ENCODE measurements around the gene WWOX.

WWOX gene

GRCh38 chr16:79169239-79169638, 1069.8 kb downstream of the WWOX start:
- Histone ChIP-seq H4K91ac (ENCODE audit: low read depth, low read length) (no peak overlapping the region), H3K14ac (ENCODE audit: low read length) (no peak overlapping the region), H3K4me3 (ENCODE audit: low read depth, low read length) (no peak overlapping the region), H3K27me3 (ENCODE audit: insufficient read depth, low read length) (no peaks in the 10 kb centered on the region), H3K23ac (ENCODE audit: low read length) (no peak overlapping the region), H3K18ac (ENCODE audit: low read length) (no peak overlapping the region), H4K8ac (ENCODE audit: low read depth, low read length) (no peak overlapping the region), H3K36me3 (ENCODE audit: control insufficient read depth in 1 of 2, insufficient read depth in 2 of 2, low read length in 2 of 2) (no peaks in the 10 kb centered on the region), H2BK120ac (ENCODE audit: insufficient read depth, low read length, poor library complexity) (no peak overlapping the region), H2AK5ac (ENCODE audit: low read length) (no peak overlapping the region), H3K79me2 (ENCODE audit: control insufficient read depth, insufficient read depth, low read length, poor library complexity) (no peaks in the 10 kb centered on the region), H3K9me3 (ENCODE audit: insufficient read depth, low read depth, low read length) (no peaks in the 10 kb centered on the region), H3K9ac (ENCODE audit: low read length) (no peak overlapping the region), H2BK12ac (ENCODE audit: low read length) (no peak overlapping the region), H4K12ac (ENCODE audit: low read depth, low read length) (no peak overlapping the region), H3K79me1 (ENCODE audit: low read length) (no peaks in the 10 kb centered on the region), H2BK5ac (ENCODE audit: low read depth, low read length, poor library complexity) (no peak overlapping the region), H2AFZ (ENCODE audit: insufficient read depth, low read length, poor library complexity) (no peak overlapping the region), H3K4me1 (ENCODE audit: control insufficient read depth in 1 of 2, insufficient read depth in 2 of 2, low read length in 2 of 2) (peaks cover 0 to 2% of the 10 kb centered on the region in 2 experiments), H3K4ac (ENCODE audit: low read depth, low read length) (no peak overlapping the region), H3K27ac (ENCODE audit: low read depth, low read length) (no peak overlapping the region), H3K4me2 (ENCODE audit: low read length) (no peak overlapping the region)
- peak; percentile 14 to 25 for DNase-seq
- WGBS (ENCODE audit: extremely low coverage, insufficient coverage, insufficient read length), result no CpG with 5 or more reads among the region's 2 CpGs

- Histone ChIP-seq H2BK120ac (ENCODE audit: insufficient read depth, low read length, poor library complexity) (no peak overlapping the region), H3K18ac (ENCODE audit: low read length) (no peak overlapping the region), H3K79me1 (ENCODE audit: low read length) (no peaks in the 10 kb centered on the region), H2BK12ac (ENCODE audit: low read length) (no peak overlapping the region), H2BK5ac (ENCODE audit: low read depth, low read length, poor library complexity) (no peak overlapping the region), H2AFZ (ENCODE audit: insufficient read depth, low read length, poor library complexity) (no peak overlapping the region), H4K12ac (ENCODE audit: low read depth, low read length) (no peak overlapping the region), H3K9ac (ENCODE audit: low read length) (no peak overlapping the region), H3K4me3 (ENCODE audit: low read depth, low read length) (no peak overlapping the region), H3K36me3 (ENCODE audit: control insufficient read depth in 1 of 2, insufficient read depth in 2 of 2, low read length in 2 of 2) (no peaks in the 10 kb centered on the region), H2AK5ac (ENCODE audit: low read length) (no peak overlapping the region), H3K27me3 (ENCODE audit: insufficient read depth, low read length) (no peaks in the 10 kb centered on the region), H3K79me2 (ENCODE audit: control insufficient read depth, insufficient read depth, low read length, poor library complexity) (no peaks in the 10 kb centered on the region), H3K9me3 (ENCODE audit: insufficient read depth, low read depth, low read length) (no peaks in the 10 kb centered on the region), H3K4me2 (ENCODE audit: low read length) (no peak overlapping the region), H4K91ac (ENCODE audit: low read depth, low read length) (no peak overlapping the region), H3K23ac (ENCODE audit: low read length) (no peak overlapping the region), H3K4me1 (ENCODE audit: control insufficient read depth in 1 of 2, insufficient read depth in 2 of 2, low read length in 2 of 2) (no peaks in the 10 kb centered on the region), H3K4ac (ENCODE audit: low read depth, low read length) (no peak overlapping the region), H3K27ac (ENCODE audit: low read depth, low read length) (no peak overlapping the region), H3K14ac (ENCODE audit: low read length) (no peak overlapping the region), H4K8ac (ENCODE audit: low read depth, low read length) (no peak overlapping the region)
- WGBS (ENCODE audit: extremely low coverage, insufficient coverage, insufficient read length), result no CpG with 5 or more reads among the region's 7 CpGs
- peak in 1 of 2 donors; percentile 37 for DNase-seq
These were observed 1071.2 kb downstream of the WWOX start for GRCh38 chr16:79170555-79171246.

- no CpG with 5 or more reads among the region's 4 CpGs for WGBS (ENCODE audit: extremely low coverage, insufficient coverage, insufficient read length)
- Histone ChIP-seq H3K27me3 (ENCODE audit: insufficient read depth, low read length) (no peaks in the 10 kb centered on the region), H3K14ac (ENCODE audit: low read length) (no peak overlapping the region), H4K91ac (ENCODE audit: low read depth, low read length) (no peak overlapping the region), H3K23ac (ENCODE audit: low read length) (no peak overlapping the region), H3K4ac (ENCODE audit: low read depth, low read length) (no peak overlapping the region), H3K4me3 (ENCODE audit: low read depth, low read length) (no peak overlapping the region), H3K9ac (ENCODE audit: low read length) (no peak overlapping the region), H2AK5ac (ENCODE audit: low read length) (no peak overlapping the region), H3K9me3 (ENCODE audit: insufficient read depth, low read depth, low read length) (no peaks in the 10 kb centered on the region), H2BK12ac (ENCODE audit: low read length) (no peak overlapping the region), H2BK120ac (ENCODE audit: insufficient read depth, low read length, poor library complexity) (no peak overlapping the region), H3K79me2 (ENCODE audit: control insufficient read depth, insufficient read depth, low read length, poor library complexity) (no peaks in the 10 kb centered on the region), H3K36me3 (ENCODE audit: control insufficient read depth in 1 of 2, insufficient read depth in 2 of 2, low read length in 2 of 2) (no peaks in the 10 kb centered on the region), H2AFZ (ENCODE audit: insufficient read depth, low read length, poor library complexity) (no peak overlapping the region), H3K4me1 (ENCODE audit: control insufficient read depth in 1 of 2, insufficient read depth in 2 of 2, low read length in 2 of 2) (no peaks in the 10 kb centered on the region), H4K8ac (ENCODE audit: low read depth, low read length) (no peak overlapping the region), H2BK5ac (ENCODE audit: low read depth, low read length, poor library complexity) (no peak overlapping the region), H3K18ac (ENCODE audit: low read length) (no peak overlapping the region), H3K79me1 (ENCODE audit: low read length) (no peaks in the 10 kb centered on the region), H3K27ac (ENCODE audit: low read depth, low read length) (no peak overlapping the region), H3K4me2 (ENCODE audit: low read length) (no peak overlapping the region), H4K12ac (ENCODE audit: low read depth, low read length) (no peak overlapping the region)
- DNase-seq, result no peak
These were observed 1072.0 kb downstream of the WWOX start for GRCh38 chr16:79171504-79171903.

GRCh38 chr16:79171931-79172705, 1072.7 kb downstream of the WWOX start:
- WGBS (ENCODE audit: extremely low coverage, insufficient coverage, insufficient read length), result no CpG with 5 or more reads among the region's 15 CpGs

More at GRCh38 chr16:79171931-79172705, 1072.7 kb downstream of the WWOX start:
- no peak overlapping the region for H4K91ac ChIP-seq (ENCODE audit: low read depth, low read length)
- no peak overlapping the region for H3K4me2 ChIP-seq (ENCODE audit: low read length)
- H3K79me2 ChIP-seq (ENCODE audit: control insufficient read depth, insufficient read depth, low read length, poor library complexity), result no peaks in the 10 kb centered on the region
- H3K4me1 ChIP-seq (ENCODE audit: control insufficient read depth in 1 of 2, insufficient read depth in 2 of 2, low read length in 2 of 2), result no peaks in the 10 kb centered on the region
- DNase-seq, result no peak
- H2BK12ac ChIP-seq (ENCODE audit: low read length), result no peak overlapping the region
- H3K27me3 ChIP-seq (ENCODE audit: insufficient read depth, low read length), result no peaks in the 10 kb centered on the region
- H3K18ac ChIP-seq (ENCODE audit: low read length), result no peak overlapping the region
- H3K23ac ChIP-seq (ENCODE audit: low read length), result no peak overlapping the region
- H4K12ac ChIP-seq (ENCODE audit: low read depth, low read length), result no peak overlapping the region
- no peak overlapping the region for H3K27ac ChIP-seq (ENCODE audit: low read depth, low read length)
- H2BK5ac ChIP-seq (ENCODE audit: low read depth, low read length, poor library complexity), result no peak overlapping the region
- no peaks in the 10 kb centered on the region for H3K9me3 ChIP-seq (ENCODE audit: insufficient read depth, low read depth, low read length)
- H3K36me3 ChIP-seq (ENCODE audit: control insufficient read depth in 1 of 2, insufficient read depth in 2 of 2, low read length in 2 of 2), result no peaks in the 10 kb centered on the region
- H2AFZ ChIP-seq (ENCODE audit: insufficient read depth, low read length, poor library complexity), result no peak overlapping the region
- no peak overlapping the region for H3K9ac ChIP-seq (ENCODE audit: low read length)
- no peak overlapping the region for H3K4ac ChIP-seq (ENCODE audit: low read depth, low read length)
- no peak overlapping the region for H2BK120ac ChIP-seq (ENCODE audit: insufficient read depth, low read length, poor library complexity)
- H3K79me1 ChIP-seq (ENCODE audit: low read length), result no peaks in the 10 kb centered on the region
- H4K8ac ChIP-seq (ENCODE audit: low read depth, low read length), result no peak overlapping the region
- no peak overlapping the region for H3K14ac ChIP-seq (ENCODE audit: low read length)
- no peak overlapping the region for H3K4me3 ChIP-seq (ENCODE audit: low read depth, low read length)
- no peak overlapping the region for H2AK5ac ChIP-seq (ENCODE audit: low read length)
